ENCODE data around the gene FGF22.

Gene FGF22

GRCh38 chr19:644363-644762, 4.7 kb downstream of the FGF22 start:
- no peak for DNase-seq (ENCODE audit: low spot score)

GRCh38 chr19:644789-645188, 5.1 kb downstream of the FGF22 start:
- no peak for DNase-seq (ENCODE audit: low spot score)

- no peak for DNase-seq (ENCODE audit: low spot score)
These were observed 6.5 kb downstream of the FGF22 start for GRCh38 chr19:645912-646778.

GRCh38 chr19:646779-647565, 7.3 kb downstream of the FGF22 start:
- DNase-seq (ENCODE audit: low spot score) = no peak

GRCh38 chr19:647566-648284, 8.0 kb downstream of the FGF22 start:
- no peak for DNase-seq (ENCODE audit: low spot score)

GRCh38 chr19:648305-648704, 8.6 kb downstream of the FGF22 start:
- DNase-seq (ENCODE audit: low spot score) = no peak

GRCh38 chr19:648904-649801, 9.5 kb downstream of the FGF22 start:
- DNase-seq (ENCODE audit: low spot score) = no peak

GRCh38 chr19:650121-650520, 10.4 kb downstream of the FGF22 start:
- DNase-seq (ENCODE audit: low spot score) = no peak

- no peak for DNase-seq (ENCODE audit: low spot score)
These were observed 11.6 kb downstream of the FGF22 start for GRCh38 chr19:651114-651818.

GRCh38 chr19:651991-652390, 12.3 kb downstream of the FGF22 start:
- DNase-seq (ENCODE audit: low spot score) = no peak

GRCh38 chr19:652467-653389, 13.0 kb downstream of the FGF22 start:
- no peak for DNase-seq (ENCODE audit: low spot score)

GRCh38 chr19:653425-653824, 13.7 kb downstream of the FGF22 start:
- no peak for DNase-seq (ENCODE audit: low spot score)

GRCh38 chr19:655691-656090, 16.0 kb downstream of the FGF22 start:
- no peak for DNase-seq (ENCODE audit: low spot score)

- DNase-seq (ENCODE audit: low spot score) = no peak
These were observed 17.3 kb downstream of the FGF22 start for GRCh38 chr19:656751-657559.

GRCh38 chr19:657611-658010, 17.9 kb downstream of the FGF22 start:
- DNase-seq (ENCODE audit: low spot score) = no peak

- no peak for DNase-seq (ENCODE audit: low spot score)
These were observed 18.6 kb downstream of the FGF22 start for GRCh38 chr19:658059-658839.

- no peak for DNase-seq (ENCODE audit: low spot score)
These were observed 19.5 kb downstream of the FGF22 start for GRCh38 chr19:658916-659839.
